Sigmoid colon (tissue), 7 donors: ENCODE results near the gene KNDC1. TPM values are rescaled to one million over a fixed set of nuclear protein-coding genes. Genes with fewer than 3 reads are reported as not detected.

Source experiments
- DNase-seq: peaks from one replicate; pipeline ENCODE4 v3.0.0-alpha.2; 2019
- H3K27ac ChIP-seq, 4 donors: fragments of 200-600 bp; sonication (generic); one replicate each; pipeline ENCODE4 v1.5.1; 2016 to 2019; ENCODE audit warnings: mild to moderate bottlenecking in 1 of 4
- H3K27me3 ChIP-seq, 3 donors: fragments of 200-600 bp; sonication (generic); one replicate each; pipeline ENCODE4 v1.5.1; 2019; ENCODE audit warnings: mild to moderate bottlenecking in 1 of 3
- H3K36me3 ChIP-seq, 4 donors: fragments of 200-600 bp; sonication (generic); one replicate each; pipeline ENCODE4 v1.5.1; 2016 to 2019
- H3K4me1 ChIP-seq, 4 donors: fragments of 200-600 bp; sonication (generic); one replicate each; pipeline ENCODE4 v1.5.1; 2017 to 2019
- H3K4me3 ChIP-seq, 4 donors: fragments of 200-600 bp; sonication (generic); one replicate each; pipeline ENCODE4 v1.5.1; 2017 to 2019; ENCODE audit warnings: mild to moderate bottlenecking in 2 of 4, moderate library complexity in 1 of 4
- H3K9me3 ChIP-seq, 4 donors: fragments of 200-600 bp in 3 of 4; sonication (generic) in 3 of 4; one replicate each; pipeline versions ENCODE4 v1.5.1 to v1.6.1; 2013 to 2019
- EP300 ChIP-seq, 4 donors: sonication (generic); formaldehyde crosslinking; IDR thresholded peaks; one replicate each; pipeline ENCODE4 v1.6.1; 2017; ENCODE audit warnings: antibody characterized with exemption in 4 of 4
- POLR2A ChIP-seq, 2 donors: fragments of 450-650 bp; IDR thresholded peaks; one replicate each; pipeline ENCODE4 v1.6.1; 2016; ENCODE audit warnings: antibody characterized with exemption in 2 of 2, mild to moderate bottlenecking in 2 of 2, moderate library complexity in 2 of 2
- POLR2AphosphoS5 ChIP-seq, 4 donors: sonication (generic); formaldehyde crosslinking; IDR thresholded peaks; one replicate each; pipeline ENCODE4 v1.6.1; 2017; ENCODE audit warnings: antibody characterized with exemption in 4 of 4
- whole genome bisulfite sequencing, 2 donors: extraction: QIAGEN DNeasy Blood & Tissue Kit; methylation state at CpG; one replicate each; pipeline ENCODE4 v1.1.7; 2013; 5-methylcytosine and 5-hydroxymethylcytosine counted together
- intact Hi-C: fragments of 100-400 bp; cut with DNase I; formaldehyde crosslinking; loops from one replicate; pipeline ENCODE4 v1.15.1; 2023
- polyA plus RNA-seq, 3 donors: library from polyadenylated mRNA; stranded (reverse); fragments of 200-250 nt; gene quantifications; one replicate each; pipeline ENCODE4 v1.2.3, GENCODE V29; 2013
- total RNA-seq, 4 donors: library from RNA; depleted of rRNA; stranded (reverse); fragments of >200 nt; gene quantifications; one replicate each; pipeline ENCODE4 v1.1.0, GENCODE V29; 2016
- TF ChIP-seq, protein P1 (sequence below), 4 experiments: fragments of 450-650 bp in 3 of 4; fragments of 200-600 bp in 1 of 4; IDR thresholded peaks; one replicate each; pipeline ENCODE4 v1.5.1; 2016 to 2019; ENCODE audit warnings: antibody characterized with exemption in 4 of 4, mild to moderate bottlenecking in 3 of 4, moderate library complexity in 2 of 4
- donor health status: healthy with polysubstance abuse.
- donor health status: Bipolar disorder and iron deficiency.
- donor health status: healthy.

The KNDC1 gene
- total and polyA plus RNA-seq, 7 donors, result under 0.01 to 1.9 (median 0.26) TPM; not detected in 1

DNA sequence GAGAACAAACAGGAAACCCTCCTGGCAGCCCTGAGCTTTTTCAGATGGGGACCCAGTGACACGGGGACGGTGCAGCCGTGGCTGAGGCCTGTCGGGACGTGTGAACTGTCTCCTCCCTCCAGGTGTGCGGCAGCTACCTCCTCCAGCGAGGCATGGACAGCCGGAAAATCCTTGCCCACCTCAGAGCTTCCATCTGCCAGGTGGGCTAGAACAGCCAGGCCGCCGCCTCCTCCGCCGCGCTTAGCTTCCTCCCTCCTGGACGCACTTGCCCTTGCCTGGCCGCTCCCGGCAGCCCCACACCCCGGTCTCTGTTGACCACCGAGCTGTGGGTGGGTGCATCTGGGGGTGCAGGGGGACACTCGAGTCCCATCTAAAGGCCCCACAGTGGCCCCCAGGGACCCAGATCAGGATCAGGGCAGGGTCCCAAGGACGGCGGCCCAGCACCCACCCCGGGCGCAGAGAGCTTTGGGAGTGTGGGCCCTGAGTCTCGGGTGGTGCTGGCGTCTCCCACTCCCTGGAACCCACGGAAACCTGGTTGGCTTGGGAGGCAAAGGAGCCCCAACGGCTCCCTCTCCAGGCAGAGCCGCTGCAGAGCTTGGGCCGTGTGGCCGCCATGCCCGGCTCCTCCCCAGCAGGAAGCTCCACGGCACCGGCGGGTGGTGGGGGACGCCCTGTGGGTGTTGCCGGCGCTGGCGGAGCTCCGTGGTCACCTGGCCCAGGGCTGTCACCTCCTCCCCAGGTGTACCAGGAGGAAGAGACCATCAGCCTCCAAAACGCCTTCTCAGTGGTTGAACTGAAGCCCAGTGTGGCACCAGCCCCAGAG lies 37.1 kb downstream of the KNDC1 start:
- TF ChIP-seq EP300 (IDR thresholded peaks at IDR 0.05) (no peak), POLR2AphosphoS5 (IDR thresholded peaks at IDR 0.05) (no peak)
- H3K4me1 ChIP-seq, result no peaks in the 10 kb centered on the region
- H3K27ac ChIP-seq, result no peak overlapping the region
- no peak for DNase-seq
- intact Hi-C loops, result no loop called here
- no peaks in the 10 kb centered on the region for H3K9me3 ChIP-seq
- no peaks in the 10 kb centered on the region for H3K36me3 ChIP-seq
- no peak overlapping the region for H3K4me3 ChIP-seq
- 68 to 87% methylated on average over 40 of the region's 40 CpGs for WGBS, 2 donors
- no peaks in the 10 kb centered on the region for H3K27me3 ChIP-seq

DNA sequence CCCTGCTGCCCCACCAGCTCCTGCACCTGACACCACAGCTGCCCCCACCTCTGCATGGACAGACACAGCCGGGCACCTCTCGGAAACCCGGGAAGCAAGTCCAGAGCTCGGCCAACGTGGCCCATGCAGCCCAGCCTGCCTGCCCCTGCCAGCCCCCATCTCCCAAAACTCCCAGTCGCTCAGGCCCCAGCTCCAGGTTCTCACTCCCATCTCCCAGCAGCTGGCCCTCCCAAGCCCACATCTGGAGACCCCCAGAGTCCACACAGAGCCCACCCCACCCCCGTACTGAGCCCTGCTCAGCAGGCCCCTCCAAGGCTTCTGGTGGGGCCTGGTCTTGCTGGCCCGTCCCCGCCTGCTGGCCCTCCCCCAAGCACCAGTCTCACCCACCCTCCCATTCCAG lies 37.8 kb downstream of the KNDC1 start:
- 88 to 94% methylated on average over 9 of the region's 9 CpGs for WGBS, 2 donors
- Histone ChIP-seq H3K4me1 (no peaks in the 10 kb centered on the region), H3K36me3 (no peaks in the 10 kb centered on the region)

DNA sequence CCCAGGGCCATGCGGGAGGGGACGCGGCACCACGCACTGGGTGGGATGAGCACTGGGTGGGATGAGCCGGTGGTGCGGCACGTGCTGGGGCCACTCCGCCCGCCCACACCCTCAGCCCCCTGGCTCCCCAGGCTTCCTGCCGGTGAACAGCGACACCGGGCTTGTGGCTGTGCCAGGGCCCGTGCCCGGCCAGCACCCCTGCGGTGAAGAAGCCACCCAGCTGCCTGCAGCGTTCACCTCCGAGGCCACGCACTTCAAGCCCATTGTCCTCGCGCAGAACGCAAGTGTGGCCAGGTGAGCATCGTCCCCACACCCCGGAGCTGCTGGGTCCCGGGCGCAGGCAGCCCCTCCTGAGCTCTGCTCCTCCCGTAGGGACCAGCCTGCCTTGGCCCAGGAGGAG lies 38.2 kb downstream of the KNDC1 start:
- Histone ChIP-seq H3K36me3 (no peaks in the 10 kb centered on the region), H3K4me1 (no peaks in the 10 kb centered on the region), H3K27me3 (no peaks in the 10 kb centered on the region), H3K27ac (no peak overlapping the region), H3K9me3 (no peaks in the 10 kb centered on the region), H3K4me3 (no peak overlapping the region)
- TF ChIP-seq POLR2A (IDR thresholded peaks at IDR 0.05) (no peak), POLR2AphosphoS5 (IDR thresholded peaks at IDR 0.05) (no peak), EP300 (IDR thresholded peaks at IDR 0.05) (no peak)
- TF ChIP-seq, protein P1, sequence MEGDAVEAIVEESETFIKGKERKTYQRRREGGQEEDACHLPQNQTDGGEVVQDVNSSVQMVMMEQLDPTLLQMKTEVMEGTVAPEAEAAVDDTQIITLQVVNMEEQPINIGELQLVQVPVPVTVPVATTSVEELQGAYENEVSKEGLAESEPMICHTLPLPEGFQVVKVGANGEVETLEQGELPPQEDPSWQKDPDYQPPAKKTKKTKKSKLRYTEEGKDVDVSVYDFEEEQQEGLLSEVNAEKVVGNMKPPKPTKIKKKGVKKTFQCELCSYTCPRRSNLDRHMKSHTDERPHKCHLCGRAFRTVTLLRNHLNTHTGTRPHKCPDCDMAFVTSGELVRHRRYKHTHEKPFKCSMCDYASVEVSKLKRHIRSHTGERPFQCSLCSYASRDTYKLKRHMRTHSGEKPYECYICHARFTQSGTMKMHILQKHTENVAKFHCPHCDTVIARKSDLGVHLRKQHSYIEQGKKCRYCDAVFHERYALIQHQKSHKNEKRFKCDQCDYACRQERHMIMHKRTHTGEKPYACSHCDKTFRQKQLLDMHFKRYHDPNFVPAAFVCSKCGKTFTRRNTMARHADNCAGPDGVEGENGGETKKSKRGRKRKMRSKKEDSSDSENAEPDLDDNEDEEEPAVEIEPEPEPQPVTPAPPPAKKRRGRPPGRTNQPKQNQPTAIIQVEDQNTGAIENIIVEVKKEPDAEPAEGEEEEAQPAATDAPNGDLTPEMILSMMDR (IDR thresholded peaks at IDR 0.05), result no peak
- WGBS, 2 donors, result 93 to 95% methylated on average over 26 of the region's 26 CpGs
- intact Hi-C loops, result no loop called here
- DNase-seq, result no peak

More for the DNA sequence above, 37.8 kb downstream of the KNDC1 start:
- no peak overlapping the region for H3K27ac ChIP-seq
- H3K9me3 ChIP-seq, result no peaks in the 10 kb centered on the region
- no peaks in the 10 kb centered on the region for H3K27me3 ChIP-seq
- intact Hi-C loops, result no loop called here
- TF ChIP-seq POLR2AphosphoS5 (IDR thresholded peaks at IDR 0.05), result no peak
- TF ChIP-seq, protein P1 (IDR thresholded peaks at IDR 0.05), result no peak
- no peak for TF ChIP-seq EP300 (IDR thresholded peaks at IDR 0.05)
- no peak for TF ChIP-seq POLR2A (IDR thresholded peaks at IDR 0.05)
- DNase-seq, result no peak
- H3K4me3 ChIP-seq, result no peak overlapping the region

DNA sequence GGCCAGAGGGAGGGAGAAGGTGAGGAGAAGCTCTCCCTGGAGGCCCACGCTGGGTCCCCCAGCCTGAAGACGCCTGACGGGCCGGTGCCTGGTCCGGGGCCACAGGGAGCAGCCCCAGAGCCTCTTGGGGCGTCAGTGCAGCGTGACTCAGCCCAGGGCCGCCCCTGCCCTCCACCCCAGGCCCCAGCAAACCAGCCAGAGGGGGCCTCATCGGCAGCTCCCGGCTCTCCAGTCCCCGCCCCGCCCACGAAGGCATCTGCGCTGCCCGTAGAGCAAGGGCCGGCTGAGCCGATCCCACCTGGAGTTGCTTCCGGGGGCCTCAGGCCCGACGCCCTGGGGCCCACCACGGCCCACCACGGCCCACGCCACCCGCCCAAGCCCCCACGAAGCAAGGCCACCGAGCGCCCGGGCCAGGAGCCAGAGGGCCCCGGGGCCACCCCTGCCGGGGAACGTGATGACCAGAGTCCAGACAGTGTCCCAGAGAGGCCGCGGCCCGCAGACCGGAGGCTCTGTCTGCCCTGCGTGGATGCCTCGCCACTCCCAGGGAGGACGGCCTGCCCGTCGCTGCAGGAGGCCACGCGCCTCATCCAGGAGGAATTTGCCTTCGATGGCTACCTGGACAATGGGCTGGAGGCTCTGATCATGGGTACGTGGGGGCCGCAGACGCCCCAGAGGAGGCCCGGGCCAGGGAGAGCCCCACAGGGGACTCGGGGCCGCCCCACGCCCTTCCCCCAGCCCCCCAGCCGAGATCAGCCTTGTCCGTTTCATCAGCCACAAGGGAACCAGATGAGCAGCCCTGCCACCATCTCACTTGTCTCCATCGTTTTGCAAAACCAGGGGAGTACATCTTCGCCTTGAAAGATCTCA lies 38.8 kb downstream of the KNDC1 start:
- no peaks in the 10 kb centered on the region for H3K36me3 ChIP-seq
- DNase-seq, result no peak
- intact Hi-C loops, result no loop called here
- H3K4me3 ChIP-seq, result no peak overlapping the region
- no peak overlapping the region for H3K27ac ChIP-seq
- no peaks in the 10 kb centered on the region for H3K27me3 ChIP-seq
- TF ChIP-seq EP300 (IDR thresholded peaks at IDR 0.05), result no peak
- TF ChIP-seq POLR2AphosphoS5 (IDR thresholded peaks at IDR 0.05), result no peak
- no peak for TF ChIP-seq POLR2A (IDR thresholded peaks at IDR 0.05)
- TF ChIP-seq, protein P1 (IDR thresholded peaks at IDR 0.05), result no peak
- no peaks in the 10 kb centered on the region for H3K4me1 ChIP-seq
- H3K9me3 ChIP-seq, result no peaks in the 10 kb centered on the region
- 82 to 88% methylated on average over 54 of the region's 54 CpGs for WGBS, 2 donors

DNA sequence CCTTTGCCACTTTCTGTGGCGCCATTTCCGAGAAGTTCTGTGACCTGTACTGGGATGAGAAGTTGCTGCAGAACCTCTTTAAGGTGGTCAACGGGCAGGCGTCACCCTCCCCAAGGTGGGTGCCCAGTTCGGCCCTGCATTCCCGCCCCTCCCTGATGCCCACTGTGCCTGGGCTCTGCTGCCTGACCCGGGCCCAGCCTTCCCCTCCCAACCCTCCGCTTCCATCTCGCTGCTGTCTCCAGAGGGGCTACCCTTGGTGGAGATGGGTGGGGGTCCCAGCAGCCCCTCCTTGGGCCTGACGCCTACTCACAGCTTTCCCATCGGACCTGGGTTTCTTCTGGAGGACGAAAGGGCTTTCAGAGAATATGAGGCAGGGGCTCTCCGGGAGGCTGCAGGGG lies 39.5 kb downstream of the KNDC1 start:
- Histone ChIP-seq H3K27ac (no peak overlapping the region), H3K9me3 (no peaks in the 10 kb centered on the region), H3K4me1 (no peaks in the 10 kb centered on the region), H3K36me3 (no peaks in the 10 kb centered on the region), H3K4me3 (no peak overlapping the region), H3K27me3 (no peaks in the 10 kb centered on the region)
- DNase-seq, result no peak
- intact Hi-C loops, result no loop called here
- 83 to 90% methylated on average over 13 of the region's 13 CpGs for WGBS, 2 donors
- no peak for TF ChIP-seq EP300 (IDR thresholded peaks at IDR 0.05)
